ENCODE results near the gene LRRK1.

GRCh38 chr15:101063891-101064794 is 145.0 kb downstream of the LRRK1 start:
- TF ChIP-seq CTCF (IDR thresholded peaks at IDR 0.05) (no peak), POLR2A (IDR thresholded peaks at IDR 0.05) (no peak)

Data from uterus (tissue), 2 donors.